SU-DHL-6 (cell line): Measurements from ENCODE around the gene OR2V2.

Experiments
- CTCF ChIP-seq: fragments of 200-600 bp; sonication (generic); IDR thresholded peaks from one replicate; pipeline ENCODE4 v1.5.1; 2017; ENCODE audit warnings: antibody characterized with exemption, mild to moderate bottlenecking, low read length, moderate library complexity; ENCODE audit not compliant: insufficient read depth, poor library complexity, severe bottlenecking
- EZH2phosphoT487 ChIP-seq: fragments of 200-600 bp; sonication (generic), shearing (Covaris generic); conservative IDR thresholded peaks from 2 replicates; pipeline ENCODE4 v1.6.1; 2018; ENCODE audit warnings: mild to moderate bottlenecking, antibody characterized with exemption, low read length, moderate library complexity, mixed read lengths

GRCh38 chr5:181198905-181199519 lies 51.6 kb downstream of the OR2V2 start:
- TF ChIP-seq CTCF (no peak), EZH2phosphoT487 (no peak)
